NCI-H2081 (cell line): ENCODE measurements around the gene CTSD.

Experiments
- DNase-seq, 2 experiments: peaks; one replicate each; lab custom pipeline; 2025; lab: John Stamatoyannopoulos, UW

The CTSD gene

DNA sequence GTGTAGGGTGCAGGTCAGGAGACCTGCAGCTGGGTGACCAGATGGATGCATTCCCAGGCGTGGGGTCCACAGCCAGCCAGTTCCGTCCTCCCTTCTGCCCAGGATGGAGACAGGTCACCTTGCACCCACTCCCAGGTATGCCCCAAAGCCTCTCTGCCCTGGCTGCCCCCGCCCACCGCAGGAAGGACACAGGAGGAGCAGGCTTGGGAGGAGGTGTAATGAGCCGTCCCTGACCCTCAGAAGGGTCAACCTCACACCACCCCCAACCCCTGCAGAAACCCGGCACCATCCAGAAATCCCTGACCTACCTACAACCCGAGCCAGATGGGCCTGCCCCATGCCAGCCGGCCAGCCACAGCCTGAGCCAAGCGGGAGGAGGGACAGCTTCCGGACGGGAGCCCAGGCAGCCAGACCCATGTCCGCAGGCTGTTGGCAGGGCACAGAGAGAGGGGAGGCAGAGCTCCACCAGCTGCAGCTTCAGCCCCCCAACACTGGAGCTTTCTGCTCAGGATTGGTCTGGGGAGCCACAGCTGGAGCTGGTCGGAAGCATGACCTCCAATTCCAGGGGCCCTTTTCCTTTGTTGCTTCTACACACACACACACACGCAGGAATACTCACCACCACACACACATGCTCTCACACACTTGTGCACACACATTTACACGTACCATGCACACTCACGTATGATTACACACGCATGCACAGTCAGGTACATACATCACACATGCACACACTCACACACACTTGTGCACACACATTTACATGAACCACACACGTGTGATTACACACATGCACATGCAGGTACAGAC, 18.6 kb downstream of the CTSD start:
- DNase-seq = no peak

DNA sequence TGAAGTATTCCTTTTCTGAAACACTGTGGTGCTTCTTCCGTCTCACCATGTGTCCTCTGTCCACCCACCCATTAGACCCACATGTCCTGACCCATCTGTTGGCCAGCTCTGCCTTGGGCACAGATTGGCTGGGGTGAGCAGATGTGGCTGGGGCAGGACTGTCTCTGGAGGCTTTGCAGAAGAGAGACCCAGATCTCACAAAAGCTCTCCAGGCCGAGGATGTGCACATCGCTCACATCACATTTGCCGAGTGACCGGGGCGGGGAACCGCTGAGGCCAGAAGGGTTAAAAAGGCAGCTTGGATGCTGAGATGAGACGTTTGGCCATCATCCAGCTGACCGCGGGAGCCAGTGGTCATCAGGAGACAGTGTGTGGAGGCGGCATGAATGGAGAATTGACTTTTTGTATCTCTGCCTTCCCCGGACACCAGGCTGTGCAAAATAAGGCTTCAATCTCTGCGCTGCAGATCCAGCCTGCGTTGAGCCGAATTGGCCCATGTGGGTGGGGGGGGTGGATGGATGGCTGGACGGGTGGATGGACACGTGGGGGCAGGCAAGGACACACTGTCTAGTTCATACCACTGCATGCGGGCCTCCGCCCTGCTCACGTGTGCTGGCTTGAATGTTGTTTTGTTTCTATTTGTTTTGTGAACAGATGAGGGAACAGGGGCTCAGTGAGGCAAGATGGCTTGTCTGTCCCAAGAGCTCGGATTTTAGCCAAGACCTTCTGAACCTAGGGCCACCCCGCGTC, 19.4 kb downstream of the CTSD start:
- no peak for DNase-seq

DNA sequence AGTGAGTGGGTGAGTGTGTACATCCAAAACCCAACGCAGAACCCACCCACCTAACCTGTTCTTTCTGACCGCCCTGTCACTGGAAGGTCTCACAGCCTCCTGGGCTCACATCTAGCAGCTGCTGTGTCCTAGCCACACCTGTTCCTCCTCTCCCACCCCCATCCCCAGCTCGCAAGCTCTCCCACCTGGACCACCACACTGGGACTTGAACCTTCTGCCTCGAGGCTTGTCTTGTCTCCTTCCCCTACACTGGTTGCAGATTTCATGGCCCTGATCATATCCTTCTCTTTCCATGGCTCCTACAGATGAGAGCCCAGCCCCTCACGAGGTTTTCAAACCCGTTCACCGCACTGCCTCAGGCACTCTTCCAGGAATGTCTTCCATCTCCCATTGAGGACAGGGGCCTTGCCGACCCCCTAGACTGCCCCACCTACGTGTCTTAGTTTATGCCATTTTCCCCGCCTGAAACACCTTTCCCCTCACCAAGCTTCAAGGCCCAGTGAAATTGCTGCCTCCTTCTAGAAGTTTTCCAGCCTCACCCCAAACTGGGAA, 20.1 kb downstream of the CTSD start:
- no peak for DNase-seq

DNA sequence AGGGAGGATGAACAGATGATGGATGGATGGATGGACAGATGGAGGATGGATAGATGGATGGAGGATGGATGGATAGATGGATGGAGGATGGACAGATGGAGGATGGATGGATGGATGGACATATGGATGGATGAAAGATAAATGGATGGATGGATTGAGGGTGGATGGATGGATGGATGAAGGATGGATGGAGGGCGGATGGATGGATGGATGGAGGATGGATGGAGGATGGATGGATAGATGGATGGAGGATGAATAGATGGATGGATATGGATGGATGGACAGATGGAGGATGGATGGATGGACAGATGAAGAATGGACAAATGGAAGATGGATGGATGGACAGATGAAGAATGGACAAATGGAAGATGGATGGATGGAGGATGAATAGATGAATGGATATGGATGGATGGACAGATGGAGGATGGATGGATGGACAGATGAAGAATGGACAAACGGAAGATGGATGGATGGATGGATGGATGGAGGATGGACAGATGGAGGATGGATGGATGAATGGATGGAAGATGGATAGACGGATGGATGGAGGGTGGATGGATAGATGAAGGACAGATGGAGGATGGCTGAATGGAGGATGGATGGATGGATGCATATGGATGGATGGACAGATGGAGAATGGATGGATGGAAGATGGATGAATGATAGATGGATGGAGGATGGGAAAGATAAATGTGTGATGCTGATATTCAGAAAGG, 20.7 kb downstream of the CTSD start:
- no peak for DNase-seq

DNA sequence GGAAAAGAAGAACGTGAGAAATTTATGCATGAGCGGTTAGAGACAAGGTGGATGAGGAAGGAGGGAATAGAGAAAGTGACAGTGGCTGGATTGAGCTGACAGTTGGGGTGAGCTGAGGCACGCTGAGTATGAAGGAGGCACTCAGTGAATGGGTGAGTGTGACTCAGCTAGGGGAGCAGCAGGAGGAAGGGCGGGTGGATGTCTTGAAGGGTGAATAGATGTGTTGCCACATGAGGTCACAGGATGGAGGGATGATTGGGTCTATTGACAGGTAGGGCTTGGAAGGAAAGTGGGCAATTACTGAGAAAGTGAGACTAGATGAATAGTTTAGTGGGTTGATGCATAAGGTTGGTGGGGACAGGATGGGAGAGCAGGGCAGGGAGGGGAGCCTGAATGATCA, 21.4 kb downstream of the CTSD start:
- DNase-seq = no peak

DNA sequence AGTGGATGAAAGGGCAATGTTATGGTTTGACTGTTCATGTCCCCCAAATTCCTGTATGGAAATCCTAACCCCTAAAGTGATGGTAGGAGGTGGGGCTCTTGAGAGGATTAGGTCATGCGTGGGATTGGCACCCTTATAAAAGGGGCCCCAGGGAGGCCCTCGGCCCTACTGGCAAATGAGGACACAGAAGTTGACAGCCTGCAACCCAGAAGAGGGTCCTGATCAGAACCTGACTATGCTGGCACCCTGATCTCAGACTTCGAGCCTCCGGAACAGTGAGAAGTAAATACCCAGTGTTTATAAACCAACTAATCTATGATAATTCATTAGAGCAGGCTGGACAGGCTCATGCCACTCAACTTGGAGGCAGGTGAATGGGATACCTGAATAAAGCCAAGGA, 22.0 kb downstream of the CTSD start:
- no peak for DNase-seq

DNA sequence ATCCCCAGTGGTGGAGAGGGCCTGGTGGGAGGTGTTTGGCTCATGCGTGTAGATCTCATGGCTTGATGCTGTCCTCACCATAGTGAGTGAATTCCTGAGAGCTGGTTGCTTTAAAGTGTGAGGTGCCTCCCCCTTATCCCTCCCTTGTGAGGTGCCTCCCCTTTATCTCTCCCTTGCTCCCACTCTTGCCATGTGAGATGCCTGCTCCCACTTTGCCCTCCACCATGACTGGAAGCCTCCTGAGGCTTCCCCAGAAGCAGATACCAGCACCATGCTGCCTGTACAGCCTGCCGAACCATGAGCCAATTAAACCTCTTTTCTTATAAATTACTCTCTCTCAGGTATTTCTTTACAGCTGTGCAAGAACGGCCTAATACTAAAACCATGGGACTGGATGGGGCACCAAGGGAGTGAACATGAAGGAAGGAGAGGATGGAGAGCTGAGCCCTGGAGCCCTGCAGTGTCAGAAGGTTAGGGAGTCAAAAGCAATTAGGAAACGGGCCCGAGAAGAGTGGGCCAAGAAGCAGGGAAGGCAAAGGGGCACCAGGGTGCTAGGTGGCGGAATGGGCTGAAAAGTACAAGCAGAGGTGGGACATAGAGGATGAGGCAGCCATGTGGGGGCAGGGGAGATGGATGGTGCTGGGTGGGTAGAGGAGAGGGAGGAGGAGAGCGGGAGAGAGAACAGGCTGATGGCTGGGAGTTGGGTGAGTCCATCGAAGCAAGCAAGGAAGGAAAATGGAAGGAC, 22.8 kb downstream of the CTSD start:
- DNase-seq = no peak

DNA sequence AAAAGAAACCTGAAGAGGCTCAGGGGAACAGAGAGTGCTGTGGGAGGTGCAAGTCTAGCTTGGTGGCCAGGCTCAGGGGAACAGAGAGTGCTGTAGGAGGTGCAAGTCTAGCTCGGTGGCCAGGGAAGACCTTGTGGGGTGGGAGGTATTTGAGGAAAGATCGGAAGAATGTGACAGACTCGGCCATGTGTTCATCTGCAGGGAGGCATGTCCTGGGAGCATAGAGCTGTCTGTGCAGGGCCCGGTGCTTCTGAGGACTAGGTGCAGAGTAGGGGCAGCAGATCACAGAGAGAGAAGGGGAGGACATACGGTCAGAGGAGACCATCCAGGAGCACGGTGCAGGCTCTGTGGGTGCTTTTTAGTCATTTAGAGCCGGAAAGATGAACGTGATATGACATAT, 24.2 kb downstream of the CTSD start:
- DNase-seq = no peak

DNA sequence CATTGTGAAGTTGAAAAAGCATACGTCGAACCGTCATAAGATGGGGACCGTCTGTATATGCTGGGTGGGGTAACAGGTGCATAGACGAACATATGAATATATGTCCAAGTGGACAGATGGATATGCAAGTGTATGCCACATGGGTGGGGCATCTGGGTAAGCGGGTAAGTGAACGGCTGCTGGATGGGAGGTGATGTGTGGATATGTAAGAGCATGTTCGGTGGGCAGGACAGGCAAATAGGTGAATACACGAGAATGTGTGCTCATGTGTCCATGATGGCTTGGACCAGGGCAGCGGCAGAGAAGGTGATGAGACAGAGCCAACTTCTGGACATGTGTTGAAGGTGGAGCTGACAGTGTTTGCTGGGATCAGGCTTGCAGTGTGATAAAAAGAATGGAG, 25.3 kb downstream of the CTSD start:
- no peak for DNase-seq

DNA sequence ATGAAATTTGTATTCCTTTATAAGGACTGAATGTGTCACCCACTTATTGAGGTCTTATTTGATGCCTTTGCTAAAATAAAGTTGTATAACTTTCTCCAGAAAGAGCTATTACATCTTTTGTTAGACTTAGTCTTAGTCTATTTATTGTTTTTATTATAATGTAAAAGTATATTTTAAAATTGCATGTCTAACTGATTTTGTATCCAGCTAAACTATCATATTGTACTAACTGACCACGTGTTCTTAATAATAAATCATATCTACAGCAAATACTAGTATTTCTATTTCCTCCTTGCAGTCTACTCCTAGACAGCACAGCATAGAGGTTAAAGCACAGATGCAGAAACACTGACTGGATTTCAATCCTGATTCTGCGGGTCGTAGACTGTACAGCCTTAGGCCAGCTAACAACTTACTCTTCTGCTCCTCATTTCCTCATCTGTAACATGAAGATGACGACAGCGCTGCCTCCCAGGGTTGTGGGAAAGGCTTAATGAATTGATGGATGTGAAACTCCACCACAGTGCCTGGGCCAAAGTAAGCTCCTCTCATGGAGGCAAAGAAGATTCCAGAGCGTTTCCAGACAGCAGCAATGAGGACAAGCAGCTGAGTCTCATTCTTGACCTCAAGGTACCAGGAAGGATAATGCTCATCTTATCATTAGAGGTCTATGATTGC, 26.5 kb downstream of the CTSD start:
- no peak for DNase-seq

DNA sequence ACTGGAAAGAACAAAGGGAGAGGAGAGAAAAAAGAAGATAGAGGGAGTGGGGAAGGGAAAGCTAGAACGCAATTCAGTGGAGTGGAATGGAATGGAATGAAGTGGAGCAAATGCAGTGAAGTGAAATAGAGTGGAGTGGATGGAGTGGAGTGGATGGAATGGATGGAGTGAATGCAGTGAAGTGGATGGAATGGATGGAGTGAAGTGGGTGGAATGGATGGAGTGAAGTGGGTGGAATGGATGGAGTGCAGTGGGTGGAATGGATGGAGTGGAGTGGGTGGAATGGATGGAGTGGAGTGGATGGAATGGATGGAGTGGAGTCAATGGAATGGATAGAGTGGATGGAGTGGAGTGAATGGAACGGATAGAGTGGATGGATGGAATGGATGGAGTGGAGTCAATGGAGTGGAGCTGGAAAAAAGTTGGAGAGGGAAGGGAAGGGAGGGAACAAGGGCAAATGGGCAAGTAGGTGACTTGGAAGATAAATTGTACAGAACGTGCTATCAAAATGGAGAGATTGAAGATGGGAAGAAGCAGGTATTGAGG, 27.2 kb downstream of the CTSD start:
- DNase-seq = no peak

DNA sequence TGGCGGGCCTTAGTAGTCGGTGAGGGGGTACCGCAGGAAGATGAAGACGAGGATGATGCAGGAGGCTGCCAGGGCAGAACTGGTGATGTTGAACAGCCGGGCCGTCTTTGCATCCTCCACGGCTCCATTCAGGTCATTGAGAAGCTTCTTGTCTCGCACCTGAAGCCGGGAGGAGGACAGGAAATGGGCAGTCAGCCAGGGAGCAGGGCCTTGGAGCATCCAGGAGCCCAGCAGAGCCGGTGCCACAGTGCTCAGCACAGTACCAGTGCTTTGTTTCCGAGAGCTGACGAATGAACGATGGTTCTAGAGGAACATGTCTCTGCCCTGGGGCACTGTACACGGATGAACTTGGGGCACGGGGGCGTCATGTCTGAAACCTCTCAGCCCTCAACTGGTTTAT, 28.5 kb downstream of the CTSD start:
- DNase-seq = no peak

DNA sequence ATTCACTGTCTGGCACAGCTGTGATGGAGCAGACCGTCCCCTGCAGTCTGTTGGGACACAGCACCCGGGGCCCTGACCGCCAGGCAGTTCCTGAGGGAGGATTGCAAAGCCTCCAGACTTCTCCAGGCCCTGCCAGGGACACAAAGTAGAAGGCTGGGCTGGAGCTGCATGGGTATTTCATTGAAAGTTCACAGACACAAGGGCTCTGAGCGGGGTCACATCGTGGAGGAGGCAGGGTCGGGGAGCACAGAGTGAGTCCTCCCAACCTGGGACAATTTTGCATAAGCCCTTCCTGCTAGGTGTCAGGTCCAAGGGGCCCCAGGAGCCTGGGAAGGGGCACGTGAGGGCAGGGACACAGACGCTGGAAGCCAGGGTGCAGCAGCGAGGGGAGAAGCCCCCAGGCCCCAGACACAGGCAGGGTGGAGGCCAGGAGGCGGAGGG, 29.1 kb downstream of the CTSD start:
- no peak for DNase-seq

DNA sequence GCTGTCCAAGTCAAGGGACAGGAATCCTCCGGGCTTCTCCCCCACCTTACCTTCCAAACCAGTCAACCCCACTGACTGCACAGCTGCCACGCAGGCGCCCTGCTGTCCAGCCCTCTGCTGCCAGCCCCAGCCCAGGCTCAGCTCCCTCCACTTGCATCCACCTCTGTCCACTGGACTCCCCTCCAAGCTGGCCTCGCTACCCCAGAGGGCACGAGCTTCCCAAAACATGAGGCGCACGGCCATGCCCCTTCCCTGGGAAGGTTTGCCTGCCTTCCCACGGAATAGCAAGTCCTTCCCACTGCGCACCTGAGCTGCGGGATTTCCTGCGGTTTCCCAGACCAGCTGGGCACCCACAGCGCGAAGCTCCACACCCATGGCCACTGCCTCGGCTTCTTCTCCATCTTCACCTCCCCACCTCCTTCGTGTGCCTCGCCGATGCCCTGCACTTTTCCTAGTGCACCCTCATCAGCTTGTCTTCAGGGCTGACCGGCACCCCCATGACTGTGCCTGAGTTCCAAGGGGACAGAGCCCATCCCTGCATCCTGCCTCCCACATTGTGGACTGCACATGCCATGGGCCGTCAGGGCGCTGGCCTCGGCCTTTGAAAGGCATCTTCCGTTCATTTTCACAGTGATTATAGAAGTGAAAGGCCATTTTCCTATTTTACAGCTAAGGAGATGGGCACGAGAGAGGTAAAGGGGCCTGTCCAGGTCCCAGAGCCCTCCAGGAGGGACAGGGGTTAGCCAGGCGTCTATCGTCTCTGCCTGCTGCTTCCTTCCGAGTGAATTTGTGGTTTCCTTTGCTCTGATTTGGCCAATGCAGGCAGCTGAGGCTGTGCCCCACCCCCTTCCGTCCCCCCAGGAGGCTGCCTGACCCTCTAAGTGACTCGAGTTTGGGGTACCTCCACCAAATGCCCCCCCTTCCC, 29.7 kb downstream of the CTSD start:
- DNase-seq = no peak

DNA sequence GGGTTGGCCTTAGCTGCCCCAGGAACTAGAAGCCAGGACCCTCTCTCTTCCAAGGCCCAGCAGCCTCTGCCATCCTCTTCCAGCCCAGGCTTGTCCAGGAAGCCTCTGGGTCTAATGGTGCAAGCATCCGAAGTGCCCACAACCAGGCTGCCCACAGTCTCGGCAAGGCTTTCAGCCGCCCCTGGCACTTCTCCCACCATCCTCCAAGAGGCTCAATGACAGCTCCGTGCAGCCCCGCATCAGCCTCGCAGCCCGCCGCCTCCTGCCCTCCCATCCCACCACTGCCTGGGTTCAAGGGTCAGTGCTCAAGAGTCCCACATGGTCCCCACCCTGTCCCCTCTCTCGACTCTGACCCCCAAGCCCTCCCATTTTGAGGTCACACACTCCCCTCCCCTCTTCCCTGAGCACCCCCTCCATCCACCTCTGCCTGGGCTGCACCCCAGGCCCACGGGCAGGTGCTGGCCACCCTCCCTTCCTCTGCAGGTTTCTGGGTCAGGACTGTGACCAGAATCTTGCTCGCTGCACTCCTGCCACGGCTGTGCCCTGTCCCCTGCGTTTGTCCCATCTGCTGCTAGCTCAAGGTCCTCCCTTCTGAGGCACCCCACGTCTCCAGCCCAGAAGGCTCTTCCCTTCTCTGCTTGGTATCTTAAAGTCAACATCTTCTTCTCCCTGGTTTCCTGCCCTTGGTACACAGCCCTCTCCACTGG, 30.6 kb downstream of the CTSD start:
- no peak for DNase-seq

DNA sequence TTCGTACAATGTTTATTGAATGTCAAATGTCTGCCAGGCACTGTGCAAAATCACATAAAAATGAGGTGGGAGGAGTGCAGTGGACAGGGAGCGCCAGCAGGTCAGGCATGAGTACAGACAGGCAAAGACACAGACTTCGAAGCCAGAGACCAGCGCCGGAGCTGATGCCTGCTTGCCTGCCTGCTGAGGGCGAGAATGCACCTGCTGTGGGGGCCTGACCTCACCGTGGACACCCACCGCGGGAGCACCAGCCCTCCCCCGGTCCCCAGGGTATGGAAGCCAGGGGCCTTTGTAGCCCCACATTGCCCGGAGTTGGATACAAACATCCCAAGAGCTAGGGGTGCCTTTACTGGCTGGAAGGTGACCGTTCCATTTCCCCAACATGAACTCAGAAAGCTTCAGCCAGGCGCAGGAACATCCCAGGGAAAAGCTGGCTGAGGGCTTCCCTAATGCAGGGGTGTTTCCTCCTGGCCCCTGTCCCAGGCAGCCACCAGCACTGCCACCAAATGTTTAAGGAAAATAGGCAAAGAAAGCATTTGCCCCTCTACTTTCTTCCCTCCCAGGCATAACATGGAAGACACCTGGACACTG, 31.2 kb downstream of the CTSD start:
- no peak for DNase-seq

DNA sequence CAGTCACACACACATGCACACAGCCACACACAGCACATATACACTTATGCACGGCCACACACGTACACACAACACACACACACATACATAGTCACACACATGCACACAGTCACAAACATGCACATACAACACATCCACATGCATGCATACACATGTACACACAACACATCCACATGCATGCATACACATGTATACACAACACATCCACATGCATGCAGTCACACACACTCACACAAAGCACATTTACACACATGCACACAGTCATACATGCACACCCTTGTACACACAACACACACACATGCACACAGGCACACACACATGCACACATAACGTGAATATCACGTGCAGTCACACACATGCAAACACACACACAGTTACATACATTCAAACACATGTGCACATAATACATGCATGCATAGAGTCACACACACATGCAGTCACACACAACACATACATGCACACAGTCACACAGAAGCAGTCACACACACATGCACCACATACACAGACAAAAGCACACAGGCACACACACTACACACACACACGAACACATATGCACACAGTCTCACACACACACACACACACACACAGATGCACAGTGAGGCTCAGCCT, 32.2 kb downstream of the CTSD start:
- no peak for DNase-seq

DNA sequence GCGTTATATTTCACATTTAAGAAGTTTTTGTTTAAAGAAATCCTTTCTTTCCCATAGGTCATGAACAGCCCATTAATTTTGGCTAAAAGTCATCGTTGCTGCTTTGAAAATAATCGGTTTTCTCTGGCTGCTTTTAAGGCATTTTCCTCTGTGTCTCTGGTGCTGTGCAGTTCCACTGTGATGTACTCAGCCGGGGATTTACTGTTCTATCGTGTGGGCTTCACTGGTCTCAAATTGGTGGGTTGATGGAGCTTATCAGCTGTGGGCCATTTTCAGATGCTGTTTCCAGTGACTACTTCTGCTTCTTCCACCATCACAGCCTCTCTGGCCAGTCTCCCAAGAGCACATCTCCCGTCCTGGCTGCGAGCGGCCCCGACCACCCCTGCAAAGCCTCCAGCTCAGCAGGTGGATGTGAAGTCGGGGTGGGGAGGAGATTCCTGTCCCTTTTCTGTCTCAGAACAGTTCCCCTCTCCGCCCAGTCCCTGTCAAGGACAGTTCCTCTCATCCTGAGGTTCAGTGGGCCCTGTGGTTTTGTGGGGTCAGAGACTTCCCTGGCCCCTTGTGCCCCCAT, 33.6 kb downstream of the CTSD start:
- DNase-seq = no peak
